Activated CD8-positive, alpha-beta memory T cell treated with anti-CD3 and anti-CD28 coated beads, Interleukin-2, amount 50 U/mL, for 4 hours (primary cell): ENCODE data around the gene GRIA4.

Experiments used
- DNase-seq: peaks from one replicate; pipeline ENCODE4 v3.0.0-alpha.2; 2020

The GRIA4 gene

DNA sequence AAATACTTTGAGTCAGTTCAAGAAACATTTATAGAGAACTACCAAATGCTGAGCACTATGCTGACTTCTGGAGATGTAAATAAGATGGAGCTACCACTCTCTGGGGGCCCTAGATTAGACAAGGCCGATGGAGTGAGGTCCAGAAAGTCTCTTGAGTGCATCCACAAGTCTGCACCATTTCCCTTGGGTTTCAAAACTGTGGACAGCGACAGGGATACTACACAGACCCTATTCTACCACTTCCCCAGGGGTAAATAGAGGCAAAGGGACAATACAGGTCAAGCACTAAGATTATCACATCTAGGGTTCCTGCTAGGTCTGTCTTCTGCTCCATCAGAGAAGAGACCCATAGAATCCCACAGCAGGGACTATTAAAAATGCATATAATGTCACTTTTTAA is 183.2 kb downstream of the GRIA4 start:
- no peak for DNase-seq

GRCh38 chr11:105799263-105799662 is 189.4 kb downstream of the GRIA4 start:
- DNase-seq, result no peak

DNA sequence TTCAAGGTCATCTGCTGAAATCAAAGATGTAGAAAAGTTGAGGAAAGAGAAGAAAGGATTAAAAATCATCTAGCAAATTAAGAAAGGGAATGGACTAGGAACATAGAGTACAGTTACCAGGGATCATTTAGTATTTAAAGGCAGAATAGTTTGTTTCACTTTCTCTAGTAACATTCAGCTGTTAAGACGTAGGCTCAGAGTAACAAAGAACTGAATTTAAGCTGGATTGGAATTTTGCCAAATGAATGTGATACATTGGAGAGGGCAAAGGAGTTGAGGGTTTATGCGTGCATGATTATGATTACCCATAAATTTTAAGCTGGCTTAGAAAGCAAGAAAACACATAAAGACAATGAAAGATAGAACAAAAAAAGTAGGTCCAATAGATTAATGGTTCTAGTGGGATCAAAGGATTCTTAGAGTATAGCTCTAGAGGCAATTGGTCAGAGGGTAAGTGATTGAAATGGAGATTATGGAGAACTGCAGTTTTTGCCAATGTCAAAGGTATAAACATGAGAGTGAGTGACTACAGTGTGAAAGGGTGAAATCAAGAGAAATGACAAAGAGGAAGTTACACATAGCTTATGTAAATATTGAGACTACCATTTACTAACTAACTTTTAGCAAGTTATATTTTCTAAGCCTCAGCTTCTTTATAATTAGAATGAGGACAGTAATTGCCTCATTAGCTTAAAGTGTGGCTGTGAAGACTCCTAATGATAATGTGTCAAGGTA is 190.0 kb downstream of the GRIA4 start:
- DNase-seq, result no peak

GRCh38 chr11:105802390-105802789 is 192.5 kb downstream of the GRIA4 start:
- no peak for DNase-seq

DNA sequence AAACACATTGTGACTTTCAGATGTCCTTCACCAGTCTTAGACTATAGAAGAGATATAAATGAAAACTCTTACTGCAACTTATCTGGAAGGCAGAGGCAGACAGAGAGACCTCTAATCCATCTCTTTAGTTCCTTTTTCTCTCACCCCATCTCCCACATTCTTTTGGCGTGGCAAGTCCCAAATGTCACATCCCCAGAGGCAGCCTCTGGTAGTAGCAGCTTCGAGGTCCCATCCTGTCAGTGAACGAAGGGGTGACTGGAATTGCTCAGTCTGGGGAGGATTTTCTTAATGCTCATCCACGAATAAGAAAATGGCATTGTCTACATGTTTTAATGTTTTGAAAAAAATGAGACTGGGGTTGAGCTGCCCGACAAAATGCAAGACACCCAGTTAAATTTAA is 201.4 kb downstream of the GRIA4 start:
- DNase-seq, result no peak

DNA sequence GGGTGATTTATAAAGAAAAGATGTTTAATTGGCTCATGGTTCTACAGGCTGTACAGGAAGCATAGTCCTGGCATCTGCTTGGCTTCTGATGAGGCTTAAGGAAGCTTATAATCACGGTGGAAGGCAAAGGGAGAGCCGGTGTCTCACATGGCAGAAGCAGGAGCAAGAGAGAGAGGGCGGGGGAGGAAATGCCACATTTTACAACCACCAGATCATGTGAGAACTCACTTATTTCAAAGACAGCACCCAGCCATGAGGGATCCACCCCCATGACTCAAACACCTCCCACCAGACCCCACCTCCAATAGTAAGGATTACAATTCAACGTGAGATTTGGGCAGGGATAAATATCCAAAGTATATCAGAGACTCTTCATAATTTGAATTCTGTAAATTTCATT is 211.5 kb downstream of the GRIA4 start:
- DNase-seq, result no peak

DNA sequence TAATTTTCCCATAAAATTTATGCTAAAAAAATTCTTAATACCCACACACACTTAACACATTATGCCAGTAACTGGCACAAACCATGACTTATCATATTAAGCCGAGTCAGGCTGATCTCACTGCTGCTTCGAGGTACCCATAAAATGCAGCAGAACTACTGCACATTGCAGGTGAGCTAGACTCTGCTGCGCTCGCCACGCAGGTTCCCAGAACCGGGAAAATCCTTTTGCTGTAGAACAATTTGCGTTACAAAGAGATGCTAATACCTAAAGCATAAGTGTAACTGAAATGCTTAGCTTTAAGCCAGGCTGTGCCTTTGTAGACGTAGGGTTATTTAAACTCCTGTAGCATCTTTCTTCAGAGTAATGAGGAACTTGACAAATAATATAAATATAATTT is 211.9 kb downstream of the GRIA4 start:
- DNase-seq, result no peak

DNA sequence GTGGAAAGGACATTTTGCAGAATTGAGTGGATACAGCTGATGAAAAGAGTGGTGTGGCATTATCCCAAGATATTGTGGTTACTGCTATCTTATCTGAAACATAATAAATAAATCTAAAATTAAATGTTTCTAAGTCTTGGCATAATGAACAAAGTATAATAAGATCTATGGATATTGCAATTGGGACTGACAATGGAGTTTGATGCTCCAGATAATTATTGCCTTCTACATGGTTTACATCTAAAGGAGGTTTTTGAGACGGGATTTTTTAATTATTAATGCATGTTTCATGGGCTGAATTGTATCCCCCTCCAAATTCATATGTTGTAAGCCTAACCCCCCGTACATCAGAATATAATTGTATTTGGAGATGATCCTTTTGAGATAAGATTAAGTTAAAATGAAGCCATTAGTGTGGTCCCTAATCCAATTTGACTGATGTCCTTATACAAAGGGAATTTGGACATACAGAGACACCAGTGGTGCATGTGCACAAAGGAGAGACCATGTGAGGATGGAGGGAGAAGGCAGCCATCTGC is 213.7 kb downstream of the GRIA4 start:
- DNase-seq, result no peak

DNA sequence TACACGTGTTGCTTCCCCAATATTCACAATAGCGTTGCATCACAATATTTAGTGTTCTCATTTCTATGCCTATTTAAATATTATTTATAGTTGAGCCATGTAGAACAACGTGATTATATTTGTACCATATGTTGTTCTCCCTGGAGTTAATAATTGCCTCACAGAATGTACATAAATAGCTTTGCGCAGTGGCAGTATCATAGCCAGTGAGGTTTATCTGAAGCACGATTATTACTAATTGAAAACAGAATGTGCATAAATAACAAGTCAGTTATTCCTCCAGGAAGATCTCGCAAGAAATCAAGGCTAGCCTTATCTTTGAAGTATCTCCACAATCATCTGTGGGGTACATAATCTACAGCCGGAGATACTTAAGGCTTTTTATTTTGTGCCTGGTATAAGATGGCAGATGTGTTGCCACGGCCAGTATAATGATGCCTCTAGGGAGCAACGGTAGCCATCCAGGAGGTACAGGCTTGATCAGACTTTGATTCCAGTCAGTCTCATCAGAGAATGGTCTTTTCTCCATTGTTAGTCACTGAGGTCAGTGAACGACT is 214.7 kb downstream of the GRIA4 start:
- no peak for DNase-seq

- no peak for DNase-seq
Observed at GRCh38 chr11:105825141-105825540, 215.3 kb downstream of the GRIA4 start.

- DNase-seq, result no peak
Observed at GRCh38 chr11:105827906-105828305, 218.0 kb downstream of the GRIA4 start.

GRCh38 chr11:105829084-105829483 is 219.2 kb downstream of the GRIA4 start:
- no peak for DNase-seq

DNA sequence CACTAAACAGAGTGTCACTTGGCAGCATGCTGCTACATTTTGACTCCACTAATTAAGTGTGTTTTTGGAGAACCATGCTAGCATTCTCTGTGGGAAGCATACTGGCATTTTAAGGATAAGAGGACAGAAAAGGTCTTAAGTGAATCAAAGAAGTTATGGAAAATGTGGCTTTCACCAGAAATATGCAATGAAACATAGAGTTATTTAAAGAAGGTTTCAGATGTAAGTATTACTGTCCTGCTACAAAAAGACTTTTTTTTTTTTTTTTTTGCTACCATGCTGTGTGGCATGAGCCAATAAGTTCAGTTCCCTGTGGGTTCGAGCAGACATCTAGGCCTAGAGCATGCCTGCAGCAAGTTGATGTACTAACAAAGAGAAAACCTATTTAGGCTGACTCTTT is 224.6 kb downstream of the GRIA4 start:
- no peak for DNase-seq

DNA sequence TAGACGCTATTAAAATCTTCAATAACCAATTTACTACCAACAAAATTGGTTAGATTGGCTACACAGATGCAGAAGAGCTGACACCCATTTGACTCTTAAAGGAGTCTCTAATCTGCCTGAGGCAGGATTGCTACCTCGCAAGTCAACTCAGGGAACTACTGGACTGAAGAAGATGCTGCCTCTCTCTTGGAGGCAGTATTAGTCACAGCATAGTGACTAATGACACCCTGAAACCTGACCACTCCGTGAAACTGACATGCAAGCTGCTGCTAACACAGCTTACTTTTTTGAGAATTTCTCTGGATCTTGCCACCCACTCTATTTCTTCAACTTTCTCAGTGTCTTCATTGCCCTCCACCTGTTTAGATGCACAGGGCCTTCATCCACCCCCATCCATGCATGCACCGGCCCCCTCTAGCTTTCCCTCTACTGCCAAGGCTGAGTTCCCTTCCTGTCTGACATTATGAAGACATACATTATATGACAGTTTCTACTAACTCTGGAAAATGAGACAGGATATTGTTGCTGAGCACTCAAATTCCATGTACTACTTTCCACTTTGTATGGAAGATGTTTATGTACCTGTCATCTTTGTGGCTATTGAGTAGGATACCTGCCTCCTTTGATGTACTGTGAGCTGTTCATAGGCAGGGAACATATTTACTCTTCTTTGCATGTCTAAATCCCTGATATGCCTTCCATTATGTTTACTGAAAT is 229.0 kb downstream of the GRIA4 start:
- no peak for DNase-seq

- no peak for DNase-seq
Observed at GRCh38 chr11:105840391-105840790, 230.5 kb downstream of the GRIA4 start.

DNA sequence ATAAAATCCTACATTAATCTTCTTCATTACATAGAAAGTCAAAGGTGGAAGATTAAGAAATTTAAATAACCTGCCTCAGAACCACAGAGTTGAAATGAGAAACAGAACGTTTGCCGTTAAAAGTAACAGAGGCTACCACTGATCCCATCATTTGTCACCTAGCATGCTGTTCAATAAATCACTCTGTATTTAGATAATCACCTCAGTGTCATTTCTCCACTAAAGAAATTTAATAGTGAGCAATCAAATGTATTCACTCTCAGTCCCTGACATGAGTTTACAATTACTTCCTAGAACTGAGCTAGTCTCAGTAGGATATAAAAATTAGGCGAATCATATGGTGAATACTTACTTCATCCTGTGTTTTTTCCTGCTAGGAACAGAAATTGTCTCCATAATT is 242.5 kb downstream of the GRIA4 start:
- no peak for DNase-seq

GRCh38 chr11:105854269-105854668 is 244.4 kb downstream of the GRIA4 start:
- no peak for DNase-seq

- DNase-seq, result no peak
Observed at GRCh38 chr11:105856954-105857353, 247.1 kb downstream of the GRIA4 start.

DNA sequence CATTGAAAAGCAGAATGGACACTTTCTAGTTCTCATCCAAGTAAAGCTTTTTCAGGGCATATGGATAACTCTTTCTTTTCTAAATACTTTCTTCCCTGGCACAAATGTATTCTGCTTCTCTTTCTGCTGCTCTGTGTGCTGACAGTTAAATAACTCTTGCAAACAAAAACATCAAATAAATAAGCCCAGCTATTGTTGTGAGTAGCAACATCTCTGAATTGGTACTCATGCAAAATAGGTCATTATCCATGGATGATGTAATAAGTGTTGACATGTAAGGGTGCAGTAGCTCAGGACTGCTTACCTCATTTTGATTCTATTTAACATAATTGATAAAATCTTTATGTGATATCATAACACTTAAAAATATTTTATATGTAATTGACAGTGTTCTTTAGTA is 247.9 kb downstream of the GRIA4 start:
- DNase-seq, result no peak

GRCh38 chr11:105858841-105859240 is 249.0 kb downstream of the GRIA4 start:
- DNase-seq, result no peak

DNA sequence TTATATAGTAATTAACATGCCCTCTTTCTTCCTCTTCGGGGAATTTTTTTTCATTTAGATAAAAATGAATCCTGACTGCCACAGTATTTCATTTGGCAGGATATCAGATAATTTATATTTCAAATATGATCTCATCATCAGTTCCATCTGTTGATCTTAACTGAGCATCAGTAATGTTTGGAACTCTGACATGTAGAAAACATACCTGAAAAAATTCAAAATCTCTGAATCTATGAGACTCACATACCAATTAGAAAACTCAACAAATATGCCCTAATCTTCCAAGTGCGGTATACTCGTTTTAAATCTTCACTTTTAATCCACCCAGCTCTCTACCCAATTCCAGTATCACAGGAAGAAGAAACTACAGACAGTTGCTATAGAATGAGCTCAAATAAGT is 250.2 kb downstream of the GRIA4 start:
- no peak for DNase-seq

- DNase-seq, result no peak
Observed at GRCh38 chr11:105861225-105861624, 251.4 kb downstream of the GRIA4 start.

GRCh38 chr11:105862736-105863367 is 253.0 kb downstream of the GRIA4 start:
- DNase-seq, result no peak

- DNase-seq, result no peak
Observed at GRCh38 chr11:105863523-105863922, 253.7 kb downstream of the GRIA4 start.
